ENCODE measurements around the gene CYSRT1.
A peak's percentile ranks its signal among the peaks of the same experiment; 100 is the strongest.

The CYSRT1 gene

DNA sequence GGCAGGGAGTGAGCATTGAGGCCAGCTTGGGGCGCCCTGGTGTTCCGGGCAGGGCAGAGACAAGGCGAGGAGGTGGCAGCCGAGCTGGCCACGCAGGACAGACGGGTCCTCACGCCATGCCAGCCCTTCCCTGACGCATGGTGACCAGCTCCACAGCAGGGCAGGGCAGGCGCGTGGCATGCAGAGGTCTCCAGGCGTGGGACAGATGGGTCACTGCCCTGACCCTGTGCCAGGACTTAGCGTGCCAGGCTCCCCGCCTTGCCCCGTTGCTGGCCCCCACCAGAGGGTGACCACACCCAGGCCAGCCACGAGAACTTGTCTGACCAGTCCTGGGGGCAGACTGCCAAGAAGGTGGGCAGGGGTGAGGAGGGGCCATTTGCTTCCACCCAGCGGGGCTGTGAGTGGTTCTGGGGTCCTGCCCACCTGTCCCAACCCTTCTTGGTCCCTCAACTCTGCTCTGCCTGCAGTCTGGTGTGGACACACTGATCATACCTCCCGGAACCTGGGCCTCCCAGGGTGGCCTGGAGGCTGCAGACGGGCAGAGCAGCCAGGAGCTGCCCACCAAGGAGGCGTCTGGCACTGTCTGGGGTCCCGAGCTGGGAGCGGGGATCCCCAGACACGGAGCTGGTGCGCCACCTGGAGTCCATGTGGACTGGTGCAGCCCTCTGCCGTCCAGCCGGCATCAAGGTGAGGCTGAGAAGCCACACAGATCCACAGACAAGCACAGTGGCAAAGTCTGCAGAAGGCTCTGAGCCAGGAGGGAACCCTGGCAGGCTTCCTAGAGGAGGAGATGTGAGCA, 2.3 kb downstream of the CYSRT1 start, which contains the start of gene RNF224:
RNF224 (plus strand) TSS at position 449 of the 799 bp plus-strand sequence. CDS start 834 bp downstream, outside the sequence.
- no peak for DNase-seq (ENCODE audit: low spot score)

DNA sequence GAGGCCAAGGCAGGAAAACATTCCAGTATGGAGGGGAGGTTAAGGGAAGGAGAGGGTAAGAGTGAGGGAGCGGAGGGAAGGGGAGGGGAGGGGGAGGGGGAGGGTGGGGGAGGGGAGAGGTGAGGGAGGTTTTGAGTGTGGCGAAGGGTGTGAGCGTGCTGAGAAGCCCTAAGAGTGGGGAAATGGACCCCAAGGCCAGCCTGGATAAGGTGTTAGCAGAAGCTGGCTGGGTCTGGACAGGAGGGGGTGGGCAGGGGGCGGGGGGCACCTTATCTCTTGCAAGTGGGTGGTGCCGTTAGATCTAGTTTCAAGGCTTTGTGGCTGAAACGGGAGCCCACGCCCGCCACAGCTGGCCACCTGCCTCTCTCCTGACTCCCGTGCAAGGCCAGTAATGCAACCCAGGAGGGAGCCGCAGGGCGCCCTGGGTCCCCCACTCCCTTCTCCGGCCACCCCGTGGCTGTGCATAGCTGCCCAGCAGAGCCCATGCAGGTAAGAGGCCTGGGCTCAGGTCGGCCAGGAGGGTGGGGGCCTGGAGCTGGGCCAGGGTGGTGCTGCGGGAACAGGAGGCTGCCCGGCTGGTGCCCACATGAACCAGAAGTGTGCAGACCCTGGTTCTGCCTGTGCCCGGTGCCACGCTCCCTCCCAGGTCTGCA, 3.0 kb downstream of the CYSRT1 start:
- DNase-seq (ENCODE audit: low spot score), result no peak

DNA sequence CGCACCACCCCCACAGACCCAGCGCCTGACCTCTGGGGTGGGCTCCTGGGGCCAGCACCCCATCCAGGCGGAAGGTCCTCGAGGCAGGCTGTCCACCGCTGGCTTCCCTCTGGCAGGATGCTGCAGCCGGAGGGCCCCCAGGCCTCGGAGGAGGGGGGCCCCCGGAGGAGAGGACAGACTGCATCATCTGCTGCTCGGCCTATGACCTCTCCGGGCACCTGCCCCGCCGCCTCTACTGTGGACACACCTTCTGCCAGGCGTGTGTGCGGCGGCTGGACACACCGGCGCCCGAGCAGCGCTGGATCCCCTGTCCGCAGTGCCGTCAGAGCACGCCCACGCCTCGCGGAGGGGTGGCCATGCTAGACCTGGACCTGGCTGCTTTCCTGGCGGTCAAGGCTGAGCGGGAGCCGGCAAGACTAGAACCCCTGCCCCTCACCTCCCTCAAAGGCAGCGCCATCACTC, 3.6 kb downstream of the CYSRT1 start:
- no peak for DNase-seq (ENCODE audit: low spot score)

DNA sequence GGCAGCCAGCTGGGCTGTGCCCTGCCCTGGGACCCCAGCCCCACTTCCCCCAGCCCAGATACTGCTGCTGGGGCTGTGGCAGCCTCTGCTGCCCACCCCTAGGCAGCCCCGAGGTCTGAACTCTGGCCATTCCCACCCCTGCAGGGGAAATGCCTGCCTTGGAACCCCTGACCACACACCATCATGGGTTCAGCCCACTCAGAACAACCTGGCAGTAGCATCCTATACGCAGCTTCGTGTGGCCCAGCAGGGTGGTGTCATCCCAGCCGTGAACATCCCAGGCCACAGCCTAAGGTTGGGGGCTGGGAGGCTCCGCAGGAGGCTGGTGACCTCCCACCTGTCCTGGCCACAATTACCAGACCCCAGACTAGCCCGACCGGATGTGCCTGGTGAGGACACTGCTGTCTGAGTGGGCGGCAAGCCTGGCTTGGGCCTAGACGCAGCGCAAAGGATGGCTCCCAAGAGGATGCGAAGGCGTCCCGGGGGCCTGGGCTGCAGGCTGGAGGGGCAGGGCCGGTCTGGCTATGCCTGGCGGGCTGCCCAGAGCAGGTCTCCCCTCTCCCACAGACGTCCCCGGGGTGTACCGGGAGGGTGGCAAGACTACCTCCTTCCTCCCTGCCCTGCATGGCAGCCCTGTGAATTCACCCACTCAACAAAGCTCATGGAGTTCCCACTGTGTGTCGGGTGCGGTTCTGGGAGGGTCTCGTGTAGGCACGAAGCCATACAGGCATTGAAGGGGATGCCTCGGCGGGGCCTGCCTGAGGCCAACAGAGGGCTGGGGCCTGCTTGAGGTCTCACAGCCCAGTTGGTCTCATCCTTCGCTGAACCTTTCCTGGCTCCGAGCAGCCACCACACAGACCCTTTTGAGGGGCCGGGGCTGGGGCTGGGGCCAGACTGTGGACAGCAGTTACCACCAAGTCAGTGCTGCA, 4.3 kb downstream of the CYSRT1 start:
- DNase-seq (ENCODE audit: low spot score), result no peak

DNA sequence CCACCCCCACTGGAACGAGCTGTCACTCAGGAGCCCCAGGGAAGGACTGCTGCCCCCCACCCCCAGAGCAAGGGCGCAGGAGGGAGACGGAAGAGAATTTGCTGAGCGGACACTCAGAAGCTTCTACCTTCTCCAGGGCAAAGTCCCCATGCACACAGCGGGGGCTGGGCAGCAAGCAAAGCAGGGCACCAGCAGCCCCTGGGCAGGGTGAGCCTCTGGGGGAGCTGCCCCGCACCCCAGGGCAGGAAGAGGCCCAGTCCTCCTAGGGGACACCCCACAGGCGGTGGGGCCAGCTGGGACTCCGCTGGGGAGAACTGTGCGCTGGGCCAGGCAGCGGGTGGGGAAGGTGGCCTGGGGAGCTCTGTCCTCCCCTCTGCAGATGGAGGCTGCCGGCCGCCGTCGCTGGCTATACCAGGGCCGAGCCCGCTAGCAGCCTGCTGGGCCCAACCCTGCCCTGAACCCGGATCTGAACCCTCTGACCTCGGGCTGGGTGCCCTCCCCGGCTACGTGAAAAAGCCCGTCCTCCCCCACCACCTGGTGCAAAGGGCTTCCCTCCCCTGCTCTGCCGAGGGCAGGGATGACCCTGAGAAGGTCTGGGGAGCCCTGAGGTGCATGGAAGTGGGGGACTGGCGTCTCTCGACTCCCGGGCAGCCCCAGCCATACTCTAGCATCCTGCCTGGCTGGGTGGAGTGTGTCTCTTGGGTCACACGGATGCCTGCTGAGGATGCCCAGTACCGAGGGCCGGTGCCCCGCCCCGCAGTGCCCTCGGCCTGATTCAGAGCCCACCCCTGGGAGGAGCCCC, 5.1 kb downstream of the CYSRT1 start:
- DNase-seq (ENCODE audit: low spot score), result no peak

DNA sequence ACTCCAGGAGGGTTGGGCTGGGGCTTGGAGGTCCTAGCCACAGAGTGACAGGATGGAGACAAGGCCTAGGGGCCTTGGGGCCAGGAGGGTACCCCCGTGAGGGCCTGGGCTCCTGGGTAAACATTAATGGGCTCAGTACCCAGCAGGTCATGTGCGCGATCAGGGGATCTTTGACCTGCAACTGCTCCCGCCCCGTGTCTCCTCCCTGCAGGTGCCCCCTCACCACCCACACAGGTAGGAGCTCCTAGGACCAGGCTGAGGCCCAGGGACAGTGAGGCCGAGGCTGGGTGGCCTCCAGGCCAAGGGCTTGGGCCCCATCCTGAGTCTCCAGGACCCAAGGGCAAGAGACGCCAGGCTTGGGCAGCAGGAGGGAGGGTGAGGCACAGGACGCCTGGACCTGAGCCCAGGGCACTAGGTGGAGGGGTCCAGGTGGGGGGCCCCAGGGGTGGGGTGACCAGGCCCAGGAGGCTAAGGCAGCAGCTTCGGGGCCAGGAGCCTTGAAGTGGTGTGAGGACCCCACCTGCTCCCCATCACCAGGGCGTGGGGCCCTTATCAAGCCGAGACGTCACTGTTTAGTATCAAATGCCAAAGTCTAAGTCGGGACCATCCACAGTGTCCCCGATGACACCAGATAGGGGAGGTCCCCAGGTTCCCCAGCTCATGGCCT, 5.9 kb downstream of the CYSRT1 start, which contains the start of gene SLC34A3:
SLC34A3 (plus strand) TSS at position 197 of the 667 bp plus-strand sequence. CDS start 802 bp downstream, outside the sequence.
- no peak for DNase-seq (ENCODE audit: low spot score)

DNA sequence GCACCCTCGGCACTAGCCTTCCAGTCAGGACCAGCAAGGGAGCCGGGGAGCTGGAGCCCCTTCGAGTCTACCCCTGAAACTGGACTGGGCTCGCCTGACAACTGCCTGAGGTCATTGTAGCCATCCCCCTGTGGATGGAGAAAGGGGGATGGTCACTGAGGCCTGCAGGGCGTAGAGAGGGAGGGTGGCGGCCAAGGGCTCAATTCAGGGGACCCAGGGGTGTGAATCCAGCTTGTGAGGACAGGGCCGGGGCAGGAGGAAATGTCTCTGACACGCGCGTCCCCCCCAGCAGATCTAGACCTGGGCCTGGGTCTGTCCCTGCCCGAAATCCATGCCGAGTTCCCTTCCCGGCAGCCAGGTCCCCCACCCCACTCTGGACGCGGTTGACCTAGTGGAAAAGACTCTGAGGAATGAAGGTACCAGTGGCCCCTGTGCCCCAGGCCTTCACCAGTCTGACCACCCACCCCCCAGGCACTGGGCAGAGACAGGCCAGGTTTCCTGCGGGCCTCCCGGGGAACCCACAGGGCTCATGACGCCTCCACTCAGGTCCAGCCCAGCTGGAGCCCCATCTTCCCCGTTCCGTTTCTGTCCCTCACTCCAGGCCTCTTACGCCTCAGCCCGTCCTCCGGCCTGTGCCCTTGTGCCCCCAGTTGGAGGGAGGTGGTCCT, 6.5 kb downstream of the CYSRT1 start:
- no peak for DNase-seq (ENCODE audit: low spot score)

DNA sequence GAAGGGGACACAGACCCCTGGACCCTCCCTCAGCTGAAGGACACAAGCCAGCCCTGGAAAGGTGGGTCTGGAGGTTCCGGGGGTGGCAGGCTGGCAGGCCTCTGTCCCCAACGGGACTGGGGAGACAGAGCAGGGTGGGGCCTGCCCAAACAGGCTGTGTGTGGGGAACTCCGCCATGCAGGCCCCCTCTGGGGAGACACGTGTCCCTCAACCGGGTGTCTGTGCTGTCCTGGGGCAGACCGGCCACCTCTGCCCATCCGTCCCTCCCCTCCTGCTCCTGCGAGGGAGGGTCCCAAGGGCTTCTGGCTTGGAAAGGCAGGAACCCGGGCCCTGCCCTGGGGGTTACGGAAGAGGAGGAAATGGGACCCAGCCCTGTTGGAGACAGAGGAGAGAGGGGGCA, 7.1 kb downstream of the CYSRT1 start:
- no peak for DNase-seq (ENCODE audit: low spot score)

DNA sequence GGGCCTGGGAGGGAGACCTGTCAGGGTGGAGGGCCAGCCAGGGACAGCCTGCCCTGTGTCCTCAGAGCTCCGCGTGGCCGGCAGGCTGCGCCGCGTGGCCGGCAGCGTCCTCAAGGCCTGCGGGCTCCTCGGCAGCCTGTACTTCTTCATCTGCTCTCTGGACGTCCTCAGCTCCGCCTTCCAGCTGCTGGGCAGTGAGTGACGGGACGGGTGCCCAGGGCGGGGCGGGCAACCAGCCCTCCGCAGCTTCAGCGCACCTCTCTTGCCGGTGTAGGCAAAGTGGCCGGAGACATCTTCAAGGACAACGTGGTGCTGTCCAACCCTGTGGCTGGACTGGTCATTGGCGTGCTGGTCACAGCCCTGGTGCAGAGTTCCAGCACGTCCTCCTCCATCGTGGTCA, 7.5 kb downstream of the CYSRT1 start:
- DNase-seq (ENCODE audit: low spot score), result no peak

DNA sequence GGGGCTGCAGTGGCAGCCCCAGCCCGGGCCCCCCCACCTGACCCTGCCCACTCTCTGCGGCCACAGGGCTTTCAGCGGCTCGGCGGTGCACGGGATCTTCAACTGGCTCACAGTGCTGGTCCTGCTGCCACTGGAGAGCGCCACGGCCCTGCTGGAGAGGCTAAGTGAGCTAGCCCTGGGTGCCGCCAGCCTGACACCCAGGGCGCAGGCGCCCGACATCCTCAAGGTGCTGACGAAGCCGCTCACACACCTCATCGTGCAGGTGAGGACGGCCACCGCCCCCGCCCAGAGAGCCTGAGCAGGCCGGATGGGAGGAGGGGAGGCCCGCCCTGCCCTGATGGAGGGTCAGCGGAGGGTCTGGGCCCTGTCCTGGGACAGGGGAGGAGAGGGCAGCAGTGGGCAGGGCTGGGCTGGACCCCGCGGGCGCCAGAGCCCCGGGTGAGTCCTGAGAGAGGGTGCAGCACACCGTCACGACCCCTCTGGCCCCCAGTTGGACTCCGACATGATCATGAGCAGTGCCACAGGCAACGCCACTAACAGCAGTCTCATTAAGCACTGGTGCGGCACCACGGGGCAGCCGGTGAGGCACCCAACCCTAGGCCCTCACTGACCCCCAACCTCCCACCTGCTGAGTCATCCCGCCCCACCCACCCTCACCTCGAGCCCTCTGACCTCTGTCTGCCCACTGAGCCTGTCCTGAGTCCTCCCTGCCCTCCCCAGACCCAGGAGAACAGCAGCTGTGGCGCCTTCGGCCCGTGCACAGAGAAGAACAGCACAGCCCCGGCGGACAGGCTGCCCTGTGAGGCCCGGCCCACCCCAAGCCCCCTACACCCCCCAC, 8.4 kb downstream of the CYSRT1 start:
- DNase-seq (ENCODE audit: low spot score), result no peak

DNA sequence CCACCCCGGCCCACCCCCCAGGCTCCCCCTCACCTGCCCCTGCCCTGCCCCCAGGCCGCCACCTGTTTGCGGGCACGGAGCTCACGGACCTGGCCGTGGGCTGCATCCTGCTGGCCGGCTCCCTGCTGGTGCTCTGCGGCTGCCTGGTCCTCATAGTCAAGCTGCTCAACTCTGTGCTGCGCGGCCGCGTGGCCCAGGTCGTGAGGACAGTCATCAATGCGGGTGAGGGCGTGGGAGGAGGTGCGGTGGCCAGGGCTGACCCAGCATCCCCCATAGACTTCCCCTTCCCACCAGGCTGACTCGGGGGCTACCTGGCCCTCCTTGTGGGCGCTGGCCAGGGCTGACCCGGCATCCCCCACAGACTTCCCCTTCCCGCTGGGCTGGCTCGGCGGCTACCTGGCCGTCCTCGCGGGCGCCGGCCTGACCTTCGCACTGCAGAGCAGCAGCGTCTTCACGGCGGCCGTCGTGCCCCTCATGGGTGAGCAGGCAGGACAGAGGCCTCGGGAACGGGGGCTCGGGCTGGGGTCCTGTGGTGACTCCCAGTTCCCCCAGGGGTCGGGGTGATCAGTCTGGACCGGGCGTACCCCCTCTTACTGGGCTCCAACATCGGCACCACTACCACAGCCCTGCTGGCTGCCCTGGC, 9.2 kb downstream of the CYSRT1 start:
- no peak for DNase-seq (ENCODE audit: low spot score)

DNA sequence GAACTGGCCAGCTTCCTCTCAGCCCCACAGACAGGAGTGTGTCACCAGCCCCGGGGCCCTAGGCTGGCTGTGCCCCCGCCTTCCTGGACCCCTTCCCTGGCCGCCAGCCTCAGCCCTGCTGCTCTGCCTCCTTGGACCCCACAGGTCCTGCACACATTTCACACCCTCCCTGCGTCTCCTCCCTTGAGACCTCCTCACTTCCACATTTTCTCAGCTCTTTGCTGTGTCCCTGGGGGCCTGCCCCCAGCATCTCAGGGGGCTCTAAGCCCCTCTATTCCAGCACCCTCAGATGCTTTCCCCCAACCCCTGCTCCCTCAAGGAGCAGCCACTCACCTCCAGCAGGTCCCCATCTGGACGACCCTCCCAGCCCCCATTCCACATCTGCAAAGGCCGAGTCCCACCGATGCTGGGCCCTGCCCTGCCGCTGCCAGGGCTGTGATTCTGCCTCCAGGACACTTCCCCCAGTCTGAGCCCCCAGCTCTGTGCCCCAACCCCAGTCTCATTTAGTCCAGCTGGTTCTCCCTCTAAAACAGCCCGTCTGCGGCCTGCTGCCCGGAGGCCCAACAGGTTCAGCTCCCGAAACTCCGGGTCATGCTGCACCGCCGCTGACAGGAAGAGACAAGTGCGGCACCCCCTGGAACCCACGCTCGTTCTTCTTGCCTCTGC, 9.9 kb downstream of the CYSRT1 start:
- no peak for DNase-seq (ENCODE audit: low spot score)

DNA sequence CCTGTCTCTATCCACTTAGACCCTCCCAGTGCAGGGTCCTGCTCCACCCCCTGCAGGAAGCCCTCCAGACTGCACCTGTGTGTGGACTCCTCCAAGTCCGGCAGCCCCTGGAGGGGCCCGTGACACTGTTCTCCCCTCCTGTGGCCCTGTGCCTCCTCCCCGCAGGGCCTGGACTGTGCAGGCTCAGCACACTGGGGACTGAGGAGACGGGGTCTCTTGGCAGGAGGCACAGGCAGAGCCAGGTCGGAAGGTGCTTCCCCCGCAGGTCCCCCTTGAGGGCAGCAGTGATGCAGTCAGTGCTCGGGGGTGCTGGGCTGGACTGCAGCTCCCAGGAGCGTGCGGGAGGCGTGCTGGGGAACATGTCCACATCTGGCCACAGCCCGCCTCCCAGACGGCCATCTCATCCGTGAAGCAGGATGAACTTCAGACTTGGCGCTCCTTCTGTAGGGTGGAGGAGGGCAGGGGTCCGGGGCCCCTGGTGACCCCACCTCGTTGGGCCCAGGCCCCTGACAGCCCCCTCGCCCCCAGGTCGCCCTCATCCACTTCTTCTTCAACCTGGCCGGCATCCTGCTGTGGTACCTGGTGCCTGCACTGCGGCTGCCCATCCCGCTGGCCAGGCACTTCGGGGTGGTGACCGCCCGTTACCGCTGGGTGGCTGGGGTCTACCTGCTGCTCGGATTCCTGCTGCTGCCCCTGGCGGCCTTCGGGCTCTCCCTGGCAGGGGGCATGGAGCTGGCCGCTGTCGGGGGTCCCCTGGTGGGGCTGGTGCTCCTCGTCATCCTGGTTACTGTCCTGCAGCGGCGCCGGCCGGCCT, 10.7 kb downstream of the CYSRT1 start:
- DNase-seq (ENCODE audit: low spot score), result no peak

DNA sequence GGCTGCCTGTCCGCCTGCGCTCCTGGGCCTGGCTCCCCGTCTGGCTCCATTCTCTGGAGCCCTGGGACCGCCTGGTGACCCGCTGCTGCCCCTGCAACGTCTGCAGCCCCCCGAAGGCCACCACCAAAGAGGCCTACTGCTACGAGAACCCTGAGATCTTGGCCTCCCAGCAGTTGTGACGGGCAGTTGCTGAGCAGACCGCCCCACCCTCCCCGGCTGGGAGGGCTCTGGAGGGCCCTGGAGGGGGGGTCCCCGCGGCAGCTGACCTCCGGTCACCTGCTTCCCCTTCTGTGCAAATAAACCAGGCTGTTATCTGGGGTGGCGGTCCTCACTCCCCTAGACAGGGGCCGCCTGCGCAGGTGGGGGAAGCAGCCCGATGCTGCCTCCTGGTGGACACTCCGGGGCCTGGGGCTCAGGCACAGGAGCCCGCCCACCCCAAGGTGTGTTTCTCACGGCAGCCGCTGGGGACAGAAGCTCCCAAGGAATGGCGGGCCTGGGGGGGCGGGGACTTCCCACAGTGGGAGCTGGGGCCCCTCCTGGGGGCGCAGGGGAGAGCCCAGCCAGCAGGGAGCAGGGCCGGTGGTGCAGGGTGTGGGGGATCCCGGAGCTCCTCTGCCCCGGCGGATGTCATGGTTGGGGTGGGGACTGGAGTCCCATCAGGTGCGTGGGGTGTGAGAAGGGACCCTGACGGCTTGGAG, 11.4 kb downstream of the CYSRT1 start:
- peak; percentile 72 for DNase-seq (ENCODE audit: low spot score)

DNA sequence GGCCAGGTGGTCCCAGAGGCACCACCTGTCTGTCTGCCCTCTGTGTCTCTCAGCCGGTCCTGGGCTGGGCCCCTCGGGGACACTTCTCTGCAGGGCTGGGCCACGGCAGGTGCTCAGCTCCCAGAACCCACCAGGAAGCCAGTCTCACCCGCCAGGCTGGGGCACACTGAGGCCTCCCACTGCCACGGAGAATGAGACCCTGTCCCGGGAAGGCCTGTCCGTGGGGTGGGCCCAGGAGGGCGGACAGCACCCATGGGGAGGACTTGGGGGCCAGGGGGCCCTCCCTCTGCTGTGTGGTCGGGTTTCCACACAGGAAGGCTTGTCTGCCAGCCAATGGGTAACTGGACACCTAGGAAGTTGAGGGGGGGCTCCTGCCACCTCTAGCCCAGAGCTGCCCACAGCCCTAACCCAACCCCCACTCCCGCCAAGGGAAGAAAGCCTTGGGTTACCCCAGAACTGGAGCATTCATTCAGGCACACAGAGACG, 12.0 kb downstream of the CYSRT1 start:
- no peak for DNase-seq (ENCODE audit: low spot score)
